Esophagus (tissue), 2 donors: Measurements from ENCODE around the gene CGB7. TPM values are rescaled to one million over a fixed set of nuclear protein-coding genes. Genes with fewer than 3 reads are reported as not detected.

Source experiments
- H3K27ac ChIP-seq, 2 donors: one replicate each; pipeline ENCODE4 v1.5.1; 2013; ENCODE audit warnings: low read depth in 2 of 2, mild to moderate bottlenecking in 2 of 2, inconsistent platforms in 1 of 2, low read length in 1 of 2, moderate library complexity in 1 of 2
- H3K27me3 ChIP-seq, 2 donors: one replicate each; pipeline ENCODE4 v1.6.1; 2013; ENCODE audit warnings: low read length in 2 of 2, control low read depth in 1 of 2, mild to moderate bottlenecking in 1 of 2; ENCODE audit not compliant: insufficient read depth in 2 of 2, control insufficient read depth in 1 of 2
- H3K36me3 ChIP-seq, 2 donors: one replicate each; pipeline ENCODE4 v1.6.1; 2013; ENCODE audit warnings: low read length in 1 of 2; ENCODE audit not compliant: control insufficient read depth in 2 of 2, insufficient read depth in 2 of 2
- H3K4me1 ChIP-seq, 2 donors: one replicate each; pipeline ENCODE4 v1.6.1; 2013; ENCODE audit warnings: low read length in 1 of 2; ENCODE audit not compliant: control insufficient read depth in 2 of 2, insufficient read depth in 2 of 2
- H3K4me3 ChIP-seq, 2 donors: one replicate each; pipeline ENCODE4 v1.5.1; 2013; ENCODE audit warnings: low read length in 2 of 2, mild to moderate bottlenecking in 2 of 2, low read depth in 1 of 2, moderate library complexity in 1 of 2
- H3K9me3 ChIP-seq, 2 donors: one replicate each; pipeline ENCODE4 v1.6.1; 2013; ENCODE audit warnings: mild to moderate bottlenecking in 2 of 2, low read depth in 1 of 2, low read length in 1 of 2, moderate library complexity in 1 of 2; ENCODE audit not compliant: control insufficient read depth in 2 of 2, insufficient read depth in 1 of 2
- WGBS, 2 donors: extraction: QIAGEN DNeasy Blood & Tissue Kit; methylation state at CpG; one replicate each; pipeline ENCODE4 v1.1.7; 2013; 5-methylcytosine and 5-hydroxymethylcytosine counted together
- polyA plus RNA-seq, 2 donors: library from polyadenylated mRNA; stranded (reverse); fragments of 200-250 nt; gene quantifications; one replicate each; pipeline ENCODE4 v1.2.3, GENCODE V29; 2013
- donor health status: healthy with polysubstance abuse.
- donor health status: Bipolar disorder and iron deficiency.

Gene CGB7
- 1 to 10 TPM; 1.4 to 3.5 TPM for polyA plus RNA-seq

GRCh38 chr19:49057636-49058234 lies at the start of gene CGB7:
Gene CGB7 (minus strand): TSS chr19:49057749. CDS start chr19:49055375, 2,374 bp downstream.
- no peaks in the 10 kb centered on the region for H3K36me3 ChIP-seq
- peak within 1 kb of the TSS; percentile 46 to 50 for H3K4me3 ChIP-seq
- no peaks in the 10 kb centered on the region for H3K27me3 ChIP-seq
- no peak within 1 kb of the TSS for H3K27ac ChIP-seq
- H3K4me1 ChIP-seq, result peaks cover 0 to 18% of the 10 kb centered on the region in 2 donors
- H3K9me3 ChIP-seq, result no peaks in the 10 kb centered on the region
- 3% methylated on average over 38 of the region's 38 CpGs for WGBS, 2 donors

DNA sequence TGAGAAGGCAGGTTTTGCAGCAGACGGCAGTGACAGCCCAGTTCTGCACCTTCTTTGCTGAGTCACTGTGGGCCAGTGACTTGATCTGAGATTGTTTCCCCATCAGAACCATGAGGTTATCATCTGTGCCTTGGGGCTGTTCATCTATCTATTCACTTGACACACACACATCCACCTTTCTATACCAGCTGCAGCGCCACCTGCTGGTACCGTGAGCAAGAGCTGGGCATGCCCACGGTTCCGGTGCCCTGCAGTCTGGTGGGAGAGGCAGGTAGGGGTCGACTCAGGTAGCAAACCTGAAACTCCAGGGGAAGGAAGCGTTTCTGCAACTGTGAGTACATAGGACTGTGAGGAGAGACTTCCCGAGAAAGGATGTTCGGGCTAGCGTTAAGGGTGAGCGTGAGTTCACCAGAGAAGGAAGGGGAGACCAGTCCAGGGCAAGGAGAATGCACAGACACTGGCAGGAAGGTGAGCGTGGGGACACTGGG lies 49.1 kb upstream of the CGB7 start:
- H3K27me3 ChIP-seq, result no peaks in the 10 kb centered on the region
- no peaks in the 10 kb centered on the region for H3K9me3 ChIP-seq
- 56 to 62% methylated on average over 12 of the region's 12 CpGs for WGBS, 2 donors
- H3K27ac ChIP-seq, result no peak overlapping the region
- H3K4me3 ChIP-seq, result no peak overlapping the region
- H3K4me1 ChIP-seq, result no peaks in the 10 kb centered on the region
- peaks cover 10 to 59% of the 10 kb centered on the region in 2 donors for H3K36me3 ChIP-seq

DNA sequence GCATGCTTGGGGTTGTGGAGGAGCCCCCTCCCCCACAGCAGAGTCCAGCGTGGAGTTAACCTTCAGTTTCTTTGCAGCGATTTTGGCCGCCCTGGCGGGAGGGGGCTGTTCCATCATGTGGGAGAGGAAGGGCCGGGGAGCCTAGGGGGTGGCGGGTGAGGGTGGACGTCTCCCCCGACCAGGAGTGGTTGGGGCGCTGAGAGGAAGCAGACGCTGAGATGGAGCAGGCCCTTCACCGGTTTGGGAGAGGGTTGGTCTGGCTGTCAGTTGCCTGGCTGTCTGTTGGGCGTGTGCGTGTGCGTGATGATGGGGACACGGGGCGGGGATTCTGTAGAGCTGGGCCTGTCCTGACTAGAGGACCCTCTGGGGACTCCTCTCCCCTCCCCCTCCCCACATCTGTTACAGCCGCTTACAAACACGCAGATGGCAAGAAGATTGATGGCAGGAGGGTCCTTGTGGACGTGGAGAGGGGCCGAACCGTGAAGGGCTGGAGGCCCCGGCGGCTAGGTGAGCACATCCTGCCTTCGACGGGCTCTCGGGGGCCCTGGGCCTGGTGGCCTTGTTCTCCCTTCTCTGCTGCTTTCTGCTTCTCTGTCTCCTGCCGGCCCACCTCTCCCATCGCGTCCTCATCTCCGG lies 46.8 kb upstream of the CGB7 start:
- Histone ChIP-seq H3K9me3 (no peaks in the 10 kb centered on the region), H3K27ac (no peak overlapping the region), H3K36me3 (peaks cover 10 to 75% of the 10 kb centered on the region in 2 donors), H3K4me3 (no peak overlapping the region), H3K4me1 (no peaks in the 10 kb centered on the region), H3K27me3 (no peaks in the 10 kb centered on the region)
- WGBS, 2 donors, result 78 to 81% methylated on average over 30 of the region's 30 CpGs

- Histone ChIP-seq H3K9me3 (no peaks in the 10 kb centered on the region), H3K4me3 (no peak overlapping the region), H3K27ac (no peak overlapping the region), H3K4me1 (no peaks in the 10 kb centered on the region), H3K36me3 (peaks cover 13 to 74% of the 10 kb centered on the region in 2 donors), H3K27me3 (no peaks in the 10 kb centered on the region)
- 83 to 89% methylated on average over 30 to 33 of the region's 33 CpGs for WGBS, 2 donors
These were observed 46.0 kb upstream of the CGB7 start for GRCh38 chr19:49103331-49104085.

DNA sequence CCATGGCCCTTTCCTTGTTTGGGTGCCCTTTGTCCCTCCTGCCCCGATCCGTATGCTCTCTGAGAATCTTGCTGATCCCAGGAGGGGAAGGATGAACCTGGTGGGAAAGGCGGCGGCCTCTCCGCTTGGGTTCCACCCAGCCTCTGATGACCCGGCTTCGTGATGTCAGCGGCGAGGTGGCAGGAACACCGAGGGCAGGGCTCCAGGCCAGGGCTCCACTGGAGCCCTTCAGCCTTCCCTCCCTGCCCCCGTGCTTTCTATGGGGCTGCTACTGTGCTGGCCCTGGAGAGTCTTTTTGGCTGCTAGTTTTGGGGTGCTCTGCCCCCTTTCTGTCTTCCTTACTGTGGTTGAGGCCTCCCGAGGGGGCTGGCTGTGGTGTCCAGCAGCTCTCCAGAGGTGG lies 44.8 kb upstream of the CGB7 start:
- Histone ChIP-seq H3K36me3 (peaks cover 17 to 70% of the 10 kb centered on the region in 2 donors), H3K27me3 (no peaks in the 10 kb centered on the region), H3K9me3 (no peaks in the 10 kb centered on the region), H3K4me1 (no peaks in the 10 kb centered on the region), H3K27ac (no peak overlapping the region), H3K4me3 (no peak overlapping the region)
- WGBS, 2 donors, result 85 to 86% methylated on average over 12 of the region's 12 CpGs

DNA sequence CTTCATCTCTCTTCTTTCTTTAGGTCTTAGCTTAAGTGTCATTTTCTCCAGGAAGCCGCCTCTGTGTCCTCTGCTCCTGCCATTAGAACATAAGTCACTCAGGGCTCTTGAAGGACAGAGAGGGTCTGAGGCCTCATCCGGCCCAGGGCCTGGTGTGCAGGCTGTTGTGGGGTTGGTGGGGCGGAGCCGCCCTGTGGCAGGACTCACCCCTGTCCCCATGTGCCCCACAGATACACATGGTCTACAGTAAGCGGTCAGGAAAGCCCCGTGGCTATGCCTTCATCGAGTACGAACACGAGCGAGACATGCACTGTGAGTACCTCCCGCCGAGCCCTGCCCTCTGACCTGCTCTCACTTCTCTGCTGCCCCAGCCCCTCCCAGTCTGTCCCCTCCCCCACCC lies 43.6 kb upstream of the CGB7 start:
- Histone ChIP-seq H3K4me1 (no peaks in the 10 kb centered on the region), H3K4me3 (no peak overlapping the region), H3K36me3 (peaks cover 17 to 60% of the 10 kb centered on the region in 2 donors), H3K9me3 (no peaks in the 10 kb centered on the region), H3K27ac (no peak overlapping the region), H3K27me3 (no peaks in the 10 kb centered on the region)
- WGBS, 2 donors, result 75 to 86% methylated on average over 12 of the region's 12 CpGs

DNA sequence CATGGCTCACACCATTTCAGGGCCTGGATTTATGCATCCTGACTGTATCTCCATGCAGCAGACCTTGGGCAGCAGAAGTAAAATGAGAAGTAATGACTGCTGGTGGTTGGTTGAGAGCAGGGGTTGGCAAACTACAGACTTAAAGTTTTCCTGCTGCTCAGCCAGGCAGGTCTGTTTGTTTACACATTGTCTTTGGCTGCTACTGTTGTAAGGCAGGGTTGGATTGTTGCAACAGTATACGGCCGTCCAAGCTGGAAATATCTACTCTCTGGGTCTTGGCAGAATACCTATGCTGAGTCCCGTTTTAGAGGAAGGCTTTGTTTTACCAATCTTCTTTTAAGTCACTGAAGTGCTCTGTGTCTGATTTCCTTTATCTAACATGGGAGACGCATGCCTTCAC lies 41.2 kb upstream of the CGB7 start:
- Histone ChIP-seq H3K4me3 (no peak overlapping the region), H3K27me3 (no peaks in the 10 kb centered on the region), H3K27ac (no peak overlapping the region), H3K36me3 (peaks cover 15 to 43% of the 10 kb centered on the region in 2 donors), H3K9me3 (no peaks in the 10 kb centered on the region), H3K4me1 (peaks cover 0 to 3% of the 10 kb centered on the region in 2 donors)
- 64 to 66% methylated on average over 4 of the region's 4 CpGs for WGBS, 2 donors

DNA sequence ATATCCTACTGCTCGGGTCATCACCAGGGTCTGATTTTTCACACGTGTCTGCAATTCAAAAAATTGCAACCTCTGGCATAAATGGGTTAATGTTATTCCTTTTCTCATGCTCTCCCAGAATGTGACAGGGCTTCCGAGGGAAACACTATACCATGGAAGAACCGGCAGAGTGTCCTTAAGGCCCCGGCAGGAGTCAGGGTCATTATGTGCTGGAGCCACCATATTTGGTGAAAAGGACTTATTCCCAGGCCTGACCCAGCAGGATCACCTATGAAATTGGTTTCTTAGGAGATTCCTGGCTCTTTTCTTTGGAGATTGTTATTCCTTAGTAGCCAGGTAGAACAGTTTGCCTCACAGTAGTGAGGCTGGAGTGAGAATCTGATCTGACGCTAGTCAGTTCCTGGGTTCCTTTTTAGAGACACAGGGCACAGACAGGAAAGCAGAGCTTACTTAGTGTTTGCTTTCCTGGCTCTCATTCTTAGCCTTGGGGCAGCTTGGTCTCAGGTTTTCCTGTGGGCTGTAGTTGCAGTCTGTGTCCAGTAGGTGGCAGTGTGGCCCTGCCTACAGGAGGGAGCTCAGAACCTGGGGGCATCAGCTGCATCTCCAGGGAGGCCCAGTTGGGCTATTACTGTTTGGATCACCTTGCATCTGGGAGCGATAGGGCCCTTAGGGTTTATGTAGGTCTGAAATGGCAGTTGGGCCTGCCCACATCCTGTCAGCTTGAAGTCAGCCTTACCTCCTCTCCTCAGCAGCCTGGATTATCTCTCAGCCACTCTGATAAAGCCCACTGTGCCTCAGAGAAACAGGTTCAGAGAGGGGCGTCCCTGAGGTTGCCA lies 40.1 kb upstream of the CGB7 start:
- H3K27ac ChIP-seq, result no peak overlapping the region
- H3K4me3 ChIP-seq, result no peak overlapping the region
- H3K36me3 ChIP-seq, result peaks cover 15 to 42% of the 10 kb centered on the region in 2 donors
- peaks cover 0 to 3% of the 10 kb centered on the region in 2 donors for H3K4me1 ChIP-seq
- H3K9me3 ChIP-seq, result no peaks in the 10 kb centered on the region
- no peaks in the 10 kb centered on the region for H3K27me3 ChIP-seq
- WGBS, 2 donors, result 34 to 43% methylated on average over 8 of the region's 8 CpGs
